H1 (cell line): Measurements from ENCODE around the gene MAPRE2. TPM values are rescaled to one million over a fixed set of nuclear protein-coding genes. Genes with fewer than 3 reads are reported as not detected.

Experiments used
- CTCF ChIA-PET: fragments of 300-600 bp; sonication (Branson Sonifier 250); formaldehyde crosslinking; loops from one replicate; lab custom pipeline; 2021; ENCODE audit not compliant: partially characterized antibody; lab: Charles Lee
- POLR2A ChIA-PET: fragments of 300-600 bp; sonication (Branson Sonifier 250); formaldehyde crosslinking; loops from one replicate; lab custom pipeline; 2021; ENCODE audit warnings: inconsistent platforms; ENCODE audit not compliant: partially characterized antibody; lab: Charles Lee
- DNase-seq, 2 experiments: peaks; one replicate each; pipeline versions ENCODE4 v3.0.0 to v3.0.0-alpha.2; 2010 to 2022; ENCODE audit warnings: low spot score in 2 of 2, low read depth in 1 of 2, mixed read lengths in 1 of 2
- FAIRE-seq: peaks from 2 replicates; lab custom pipeline; 2011; peaks lifted over from hg19 to GRCh38; lab: Jason Lieb, UNC
- H2AFZ ChIP-seq: 2 replicates; pipeline ENCODE4 v1.8.1; 2012; ENCODE audit warnings: low read length, inconsistent platforms
- H2AK5ac ChIP-seq: 2 replicates; pipeline ENCODE4 v1.6.1; 2013; ENCODE audit warnings: low read depth, low read length
- H2BK120ac ChIP-seq: replicated peaks from 2 replicates; pipeline ENCODE3; 2013; ENCODE audit warnings: low read depth, low read length, inconsistent platforms
- H2BK12ac ChIP-seq: 2 replicates; pipeline ENCODE4 v1.6.1; 2013; ENCODE audit warnings: low read depth, low read length
- H2BK15ac ChIP-seq: 2 replicates; pipeline ENCODE4 v1.6.1; 2013; ENCODE audit warnings: low read length
- H2BK20ac ChIP-seq: 2 replicates; pipeline ENCODE4 v1.6.1; 2013; ENCODE audit warnings: low read length
- H2BK5ac ChIP-seq: 2 replicates; pipeline ENCODE4 v1.6.1; 2013; ENCODE audit warnings: low read depth, low read length
- H3K14ac ChIP-seq: 2 replicates; pipeline ENCODE4 v1.6.1; 2013; ENCODE audit warnings: inconsistent platforms; ENCODE audit not compliant: insufficient read length
- H3K18ac ChIP-seq: 2 replicates; pipeline ENCODE4 v1.6.1; 2013; ENCODE audit warnings: low read length; ENCODE audit errors: extremely low read depth
- H3K23ac ChIP-seq: 2 replicates; pipeline ENCODE4 v1.6.1; 2013; ENCODE audit warnings: inconsistent platforms; ENCODE audit not compliant: insufficient read length
- H3K23me2 ChIP-seq: 2 replicates; pipeline ENCODE4 v1.6.1; 2013; ENCODE audit warnings: low read depth, low read length
- H3K27ac ChIP-seq: 2 replicates; pipeline ENCODE4 v1.6.1; 2011; ENCODE audit warnings: low read depth, low read length, inconsistent platforms
- H3K27me3 ChIP-seq, 4 experiments: replicated peaks in 1 of 4; 1 replicate in 1 of 4; 2 replicates in 3 of 4; pipeline versions ENCODE4 v1.6.1 to v1.8.1; 2011 to 2013; ENCODE audit warnings: low read length in 3 of 4, mild to moderate bottlenecking in 3 of 4, inconsistent platforms in 2 of 4, mixed read lengths in 2 of 4, moderate library complexity in 1 of 4; ENCODE audit not compliant: control insufficient read depth in 3 of 4, insufficient read depth in 3 of 4; ENCODE audit errors: extremely low read depth in 1 of 4
- H3K36me3 ChIP-seq, 4 experiments: 2 replicates each; pipeline versions ENCODE4 v1.6.1 to v1.8.1; 2011 to 2013; ENCODE audit warnings: mild to moderate bottlenecking in 4 of 4, low read length in 3 of 4, moderate library complexity in 2 of 4, control low read depth in 1 of 4, inconsistent platforms in 1 of 4; ENCODE audit not compliant: insufficient read depth in 4 of 4, control insufficient read depth in 2 of 4
- H3K4ac ChIP-seq: replicated peaks from 2 replicates; pipeline ENCODE3; 2013; ENCODE audit warnings: low read length, low read depth, mixed read lengths, inconsistent platforms; ENCODE audit not compliant: insufficient read length
- H3K4me1 ChIP-seq, 4 experiments: replicated peaks in 1 of 4; 1 replicate in 1 of 4; 2 replicates in 3 of 4; pipeline versions ENCODE4 v1.6.1 to v1.8.1; 2011 to 2013; ENCODE audit warnings: low read length in 3 of 4, inconsistent platforms in 2 of 4, mixed read lengths in 1 of 4; ENCODE audit not compliant: insufficient read depth in 4 of 4, control insufficient read depth in 3 of 4
- H3K4me2 ChIP-seq, 2 experiments: 2 replicates each; pipeline versions ENCODE4 v1.6.1 to v1.8.1; 2011 to 2013; ENCODE audit warnings: low read depth in 2 of 2, low read length in 2 of 2, control low read depth in 1 of 2, inconsistent platforms in 1 of 2, mild to moderate bottlenecking in 1 of 2; ENCODE audit not compliant: insufficient read depth in 1 of 2
- H3K4me3 ChIP-seq, 4 experiments: fragments of 200-600, 300-600 bp in 1 of 4; sonication (generic), shearing (Covaris generic), sonication (Bioruptor Twin) in 1 of 4; 2 replicates each; pipeline versions ENCODE4 v1.5.1 to v1.8.1; 2011 to 2016; ENCODE audit warnings: low read length in 4 of 4, low read depth in 3 of 4, control low read depth in 2 of 4, inconsistent platforms in 2 of 4, mild to moderate bottlenecking in 2 of 4, mixed read lengths in 1 of 4, moderate library complexity in 1 of 4; ENCODE audit not compliant: insufficient read depth in 2 of 4; ENCODE audit errors: extremely low read depth in 1 of 4
- H3K56ac ChIP-seq: replicated peaks from 2 replicates; pipeline ENCODE3; 2013; ENCODE audit warnings: low read depth, mild to moderate bottlenecking, mixed read lengths, low read length, inconsistent platforms; ENCODE audit not compliant: insufficient read length
- H3K79me1 ChIP-seq: 2 replicates; pipeline ENCODE4 v1.6.1; 2013; ENCODE audit warnings: low read depth, low read length, control low read depth
- H3K79me2 ChIP-seq, 2 experiments: 2 replicates each; pipeline versions ENCODE4 v1.6.1 to v1.8.1; 2012 to 2013; ENCODE audit warnings: low read length in 2 of 2, mild to moderate bottlenecking in 2 of 2, inconsistent platforms in 1 of 2; ENCODE audit not compliant: insufficient read depth in 2 of 2, control insufficient read depth in 1 of 2
- H3K9ac ChIP-seq, 4 experiments: replicated peaks in 1 of 4; 1 replicate in 1 of 4; 2 replicates in 3 of 4; pipeline versions ENCODE4 v1.6.1 to v1.8.1; 2011 to 2013; ENCODE audit warnings: low read depth in 3 of 4, low read length in 3 of 4, control low read depth in 2 of 4, mild to moderate bottlenecking in 2 of 4, moderate library complexity in 2 of 4, inconsistent platforms in 1 of 4; ENCODE audit errors: extremely low read depth in 1 of 4
- H3K9me3 ChIP-seq, 2 experiments: 2 replicates each; pipeline versions ENCODE4 v1.6.1 to v1.8.1; 2012 to 2013; ENCODE audit warnings: mild to moderate bottlenecking in 2 of 2, moderate library complexity in 2 of 2, control low read depth in 1 of 2, inconsistent platforms in 1 of 2, low read depth in 1 of 2, low read length in 1 of 2, mixed read lengths in 1 of 2; ENCODE audit not compliant: insufficient read depth in 2 of 2
- H4K20me1 ChIP-seq, 2 experiments: replicated peaks in 1 of 2; 2 replicates each; pipeline versions ENCODE3 to v1.8.1; 2011 to 2013; ENCODE audit warnings: inconsistent platforms in 2 of 2, low read length in 2 of 2, mild to moderate bottlenecking in 1 of 2; ENCODE audit not compliant: insufficient read depth in 2 of 2, control insufficient read depth in 1 of 2
- H4K5ac ChIP-seq: 2 replicates; pipeline ENCODE4 v1.6.1; 2013; ENCODE audit warnings: low read length, low read depth, mixed read lengths, inconsistent platforms; ENCODE audit not compliant: insufficient read length
- H4K8ac ChIP-seq: 2 replicates; pipeline ENCODE4 v1.8.0; 2013; ENCODE audit warnings: mild to moderate bottlenecking, moderate library complexity, low read length, inconsistent platforms; ENCODE audit not compliant: insufficient read depth; ENCODE audit errors: extremely low read depth
- H4K91ac ChIP-seq: replicated peaks from 2 replicates; pipeline ENCODE3; 2013; ENCODE audit warnings: low read length, mixed read lengths, inconsistent platforms; ENCODE audit not compliant: insufficient read length
- CREB1 ChIP-seq: IDR thresholded peaks from 2 replicates; pipeline ENCODE4 v1.6.1; 2012; ENCODE audit warnings: inconsistent platforms
- NANOG ChIP-seq: IDR thresholded peaks from 2 replicates; pipeline ENCODE4 v1.6.1; 2011; ENCODE audit warnings: low read length, low read depth, mild to moderate bottlenecking, inconsistent platforms; ENCODE audit not compliant: insufficient read depth, poor library complexity, severe bottlenecking
- WGBS, 2 experiments: shearing (Covaris generic) in 1 of 2; methylation state at CpG; one replicate each; pipeline versions ENCODE4 v1.1.6 to v1.1.7; 2013 to 2015; ENCODE audit warnings: low lambda C conversion rate in 2 of 2, mixed read lengths in 2 of 2, inconsistent platforms in 1 of 2, low coverage in 1 of 2, missing lambda C conversion rate in 1 of 2; ENCODE audit not compliant: insufficient replicate concordance in 2 of 2, insufficient coverage in 1 of 2, insufficient read length in 1 of 2; ENCODE audit errors: extremely low coverage in 1 of 2, missing lambda C conversion rate in 1 of 2; 5-methylcytosine and 5-hydroxymethylcytosine counted together
- polyA plus RNA-seq, 7 experiments: library from polyadenylated mRNA; depleted of rRNA in 3 of 7; stranded (reverse) in 5 of 7; unstranded in 2 of 7; fragments of >200 nt in 5 of 7; fragments of 200-250 nt in 2 of 7; gene quantifications; 1 replicate in 5 of 7; 2 replicates in 1 of 7; 4 replicates in 1 of 7; pipeline versions ENCODE4 v1.2.1 to v1.2.3, GENCODE V29; 2011 to 2013; ENCODE audit warnings: missing spikeins in 2 of 7, mixed read lengths in 2 of 7
- total RNA-seq: library from RNA; stranded (reverse); fragmentation: NEBNext Ultra II Directional; extraction: Animal tissue kit (Norgen Biotek cat#: 25700); gene quantifications from 2 replicates; pipeline ENCODE4 v1.2.1, GENCODE V29; 2021
- TF ChIP-seq, protein P1 (sequence below): IDR thresholded peaks from 2 replicates; pipeline ENCODE4 v1.6.1; 2012; ENCODE audit warnings: inconsistent platforms

The MAPRE2 gene
- total and polyA plus RNA-seq, 2 of the 8 experiments (the other 6 are each of a cell fraction or from before 2014, with no cell fraction given), result 32.6 to 33.1 TPM

DNA sequence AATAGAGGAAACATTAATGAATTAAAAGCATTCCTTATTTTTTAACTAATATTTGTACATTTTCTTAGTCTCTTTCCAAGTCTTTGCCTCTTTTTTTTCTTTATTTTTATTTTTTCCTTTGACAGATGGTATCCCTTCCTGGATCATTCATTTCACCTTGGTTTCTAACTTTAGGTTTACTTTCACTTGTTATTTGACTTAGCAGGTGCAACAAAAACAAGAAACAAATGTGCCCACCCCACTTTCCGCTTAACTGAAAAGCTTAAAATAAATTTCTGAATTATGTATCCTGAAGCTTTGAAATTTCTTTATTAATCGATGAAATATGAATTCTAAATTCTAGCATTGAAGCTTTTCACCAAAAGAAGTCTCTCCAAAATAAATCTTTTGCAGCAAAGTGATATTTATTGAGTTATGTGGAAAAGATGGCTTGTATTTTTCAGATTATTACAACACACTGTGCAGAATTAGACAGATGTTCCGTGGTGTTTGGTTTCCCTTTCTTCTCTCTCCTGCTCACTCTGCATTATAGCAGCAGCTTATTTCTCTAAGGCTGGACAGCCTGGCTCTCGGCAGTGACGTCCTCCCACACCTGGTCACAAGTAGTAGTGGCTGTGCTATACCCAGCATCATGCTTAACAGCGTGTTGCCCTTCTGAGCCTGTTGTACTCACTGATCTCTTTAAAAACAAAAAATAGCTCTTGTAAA is 100.5 kb downstream of the MAPRE2 start:
- FAIRE-seq (no peak), DNase-seq (no peak)
- no peak overlapping the region for H2BK12ac ChIP-seq
- no peak overlapping the region for H2BK20ac ChIP-seq
- ChIA-PET CTCF (interaction anchor here (0.6 to 6.8 kb wide), 12 partner anchors 10 to 135 kb away, joined by 3 to 71 read pairs (median 5); no protein-coding TSS in a partner anchor), POLR2A (no interaction called here)
- no peaks in the 10 kb centered on the region for H3K23me2 ChIP-seq
- H2BK5ac ChIP-seq, result no peak overlapping the region
- no peak overlapping the region for H4K8ac ChIP-seq
- no peak overlapping the region for H3K18ac ChIP-seq
- H4K91ac ChIP-seq, result no peak overlapping the region
- H3K79me2 ChIP-seq, result no peaks in the 10 kb centered on the region
- no peak overlapping the region for H3K4ac ChIP-seq
- no peaks in the 10 kb centered on the region for H3K27me3 ChIP-seq
- no peak overlapping the region for H3K4me2 ChIP-seq
- H3K9ac ChIP-seq, result no peak overlapping the region
- no peak overlapping the region for H2AK5ac ChIP-seq
- no peak overlapping the region for H3K14ac ChIP-seq
- H3K36me3 ChIP-seq, result no peaks in the 10 kb centered on the region; a peak in 1 of 8 replicates
- no peak overlapping the region for H3K4me3 ChIP-seq
- H3K23ac ChIP-seq, result no peak overlapping the region
- no peak overlapping the region for H4K5ac ChIP-seq
- H3K56ac ChIP-seq, result no peak overlapping the region
- TF ChIP-seq, protein P1, sequence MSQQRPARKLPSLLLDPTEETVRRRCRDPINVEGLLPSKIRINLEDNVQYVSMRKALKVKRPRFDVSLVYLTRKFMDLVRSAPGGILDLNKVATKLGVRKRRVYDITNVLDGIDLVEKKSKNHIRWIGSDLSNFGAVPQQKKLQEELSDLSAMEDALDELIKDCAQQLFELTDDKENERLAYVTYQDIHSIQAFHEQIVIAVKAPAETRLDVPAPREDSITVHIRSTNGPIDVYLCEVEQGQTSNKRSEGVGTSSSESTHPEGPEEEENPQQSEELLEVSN, result no peak
- TF ChIP-seq CREB1 (no peak), NANOG (no peak)
- H2BK120ac ChIP-seq, result no peak overlapping the region
- no peaks in the 10 kb centered on the region for H3K79me1 ChIP-seq
- no peak overlapping the region for H2AFZ ChIP-seq
- peaks cover 2 to 9% (median 4%) of the 10 kb centered on the region in 4 experiments; a peak in 4 of 7 replicates for H3K4me1 ChIP-seq
- H3K27ac ChIP-seq, result no peak overlapping the region
- 96% methylated on average over 6 of the region's 6 CpGs; no CpG with 5 or more reads in 1 of the 2 experiments for WGBS, 2 experiments
- H4K20me1 ChIP-seq, result no peaks in the 10 kb centered on the region
- no peak overlapping the region for H2BK15ac ChIP-seq
- H3K9me3 ChIP-seq, result no peaks in the 10 kb centered on the region
